ENCODE measurements around the gene ZNF500.

Gene ZNF500

DNA sequence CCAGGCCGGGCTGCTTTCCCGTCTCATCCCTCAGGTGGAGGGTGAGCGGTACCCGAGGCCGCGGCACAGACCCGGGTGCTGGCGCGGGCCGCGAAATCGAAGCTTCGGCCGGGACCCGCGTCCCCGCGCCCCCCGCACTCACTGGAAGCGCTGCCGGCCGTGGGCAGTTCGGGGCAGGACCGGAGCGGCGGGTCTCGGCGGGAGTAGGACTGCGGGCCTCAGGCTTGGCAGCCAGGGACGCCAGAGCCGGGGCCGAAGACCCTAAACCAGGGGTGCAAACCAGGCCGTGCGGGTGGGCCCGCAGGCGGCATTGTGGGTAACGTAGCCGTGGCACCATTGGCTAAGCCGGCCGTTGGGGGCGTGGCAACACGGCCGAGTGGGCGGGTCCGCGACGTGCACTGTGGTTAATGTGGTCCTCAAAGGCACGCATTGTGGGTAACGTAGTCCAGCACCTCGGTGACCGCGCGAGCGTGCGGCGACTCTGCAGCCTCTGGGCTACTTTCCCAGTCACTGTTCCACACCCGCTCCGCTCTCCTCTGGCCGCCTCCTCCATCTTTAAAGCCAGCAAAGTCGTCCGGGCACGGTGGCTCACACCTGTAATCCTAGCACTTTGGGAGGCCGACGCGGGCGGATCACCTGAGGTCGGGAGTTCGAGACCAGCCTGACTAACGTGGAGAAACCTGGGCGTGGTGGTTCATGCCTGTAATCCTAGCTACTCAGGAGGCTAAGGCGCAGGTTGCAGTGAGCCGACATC lies at the start of gene ZNF500:
TSS of gene ZNF500 (minus strand) at position 288 of the 754 bp plus-strand sequence. CDS start 1,184 bp downstream, outside the sequence.
- peaks cover 21% of the 10 kb centered on the region for H3K4me1 ChIP-seq (ENCODE audit: control insufficient read depth, insufficient read depth, low read length)
- no peaks in the 10 kb centered on the region for H3K27me3 ChIP-seq (ENCODE audit: control insufficient read depth, insufficient read depth, low read length)
- peaks cover 1% of the 10 kb centered on the region for H3K36me3 ChIP-seq (ENCODE audit: control insufficient read depth, insufficient read depth, low read length)
- no peaks in the 10 kb centered on the region for H3K9me3 ChIP-seq (ENCODE audit: control insufficient read depth, low read length)
- peak within 1 kb of the TSS; percentile 90 for H3K9ac ChIP-seq (ENCODE audit: low read length)
- peak within 1 kb of the TSS; percentile 74 for H3K4me3 ChIP-seq (ENCODE audit: low read length)

DNA sequence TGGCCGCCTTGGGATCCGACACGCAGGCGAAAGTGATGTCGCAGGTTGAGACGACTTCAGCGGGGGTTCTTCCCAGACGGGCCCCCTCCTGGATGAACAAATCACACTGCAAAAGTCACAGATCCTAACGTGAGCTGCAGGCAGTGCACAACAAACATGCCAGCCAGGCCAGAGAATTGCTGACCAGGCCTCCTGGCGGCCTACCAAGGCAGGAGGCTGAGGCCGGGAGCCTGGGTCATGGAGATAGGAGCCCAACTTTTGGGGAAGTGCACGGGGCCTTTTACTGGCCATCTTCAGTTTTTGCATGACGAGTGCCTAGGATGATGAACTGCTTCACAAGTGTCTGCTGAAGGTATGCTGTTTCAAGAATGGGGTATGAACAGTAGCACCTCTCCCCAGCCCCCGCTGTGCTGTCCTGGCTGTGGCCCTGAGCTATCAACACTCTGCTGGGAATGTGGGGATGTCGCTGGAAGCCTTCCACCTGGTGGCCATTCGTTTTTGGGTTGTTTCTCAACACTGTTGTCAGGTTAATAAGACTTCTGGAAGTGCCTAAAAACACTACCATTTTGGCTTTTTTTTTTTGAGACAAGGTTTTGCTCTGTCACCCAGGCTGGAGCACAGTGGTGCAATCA lies 47.7 kb upstream of the ZNF500 start:
- peaks cover 6% of the 10 kb centered on the region for H3K36me3 ChIP-seq (ENCODE audit: control insufficient read depth, insufficient read depth, low read length)

DNA sequence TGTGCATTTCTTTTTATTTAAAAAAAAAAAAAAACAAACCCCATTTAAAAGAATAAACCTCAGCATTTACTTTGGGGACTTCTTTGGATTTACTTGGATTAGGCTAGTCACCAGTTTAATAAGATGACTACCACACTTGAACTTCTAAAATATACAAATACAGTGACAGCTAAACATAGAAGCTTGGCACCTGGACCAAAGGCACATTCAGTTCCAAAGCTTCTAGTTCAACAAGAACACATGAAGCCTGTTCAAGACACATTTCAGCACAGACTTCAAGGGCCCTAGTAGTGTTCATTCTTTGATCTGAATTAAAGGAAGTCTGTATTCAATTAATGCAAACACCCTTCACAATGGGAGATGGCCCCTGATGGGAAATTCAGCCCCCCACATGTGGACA lies 47.1 kb upstream of the ZNF500 start:
- no peak overlapping the region for H3K9ac ChIP-seq (ENCODE audit: low read length)
- H3K4me1 ChIP-seq (ENCODE audit: control insufficient read depth, insufficient read depth, low read length), result no peaks in the 10 kb centered on the region
- H3K4me3 ChIP-seq (ENCODE audit: low read length), result no peak overlapping the region
- H3K27me3 ChIP-seq (ENCODE audit: control insufficient read depth, insufficient read depth, low read length), result no peaks in the 10 kb centered on the region
- H3K36me3 ChIP-seq (ENCODE audit: control insufficient read depth, insufficient read depth, low read length), result peaks cover 6% of the 10 kb centered on the region
- no peaks in the 10 kb centered on the region for H3K9me3 ChIP-seq (ENCODE audit: control insufficient read depth, low read length)

More for the DNA sequence above, 47.7 kb upstream of the ZNF500 start:
- Histone ChIP-seq H3K9ac (ENCODE audit: low read length) (no peak overlapping the region), H3K9me3 (ENCODE audit: control insufficient read depth, low read length) (no peaks in the 10 kb centered on the region), H3K4me1 (ENCODE audit: control insufficient read depth, insufficient read depth, low read length) (no peaks in the 10 kb centered on the region), H3K4me3 (ENCODE audit: low read length) (no peak overlapping the region), H3K27me3 (ENCODE audit: control insufficient read depth, insufficient read depth, low read length) (no peaks in the 10 kb centered on the region)

DNA sequence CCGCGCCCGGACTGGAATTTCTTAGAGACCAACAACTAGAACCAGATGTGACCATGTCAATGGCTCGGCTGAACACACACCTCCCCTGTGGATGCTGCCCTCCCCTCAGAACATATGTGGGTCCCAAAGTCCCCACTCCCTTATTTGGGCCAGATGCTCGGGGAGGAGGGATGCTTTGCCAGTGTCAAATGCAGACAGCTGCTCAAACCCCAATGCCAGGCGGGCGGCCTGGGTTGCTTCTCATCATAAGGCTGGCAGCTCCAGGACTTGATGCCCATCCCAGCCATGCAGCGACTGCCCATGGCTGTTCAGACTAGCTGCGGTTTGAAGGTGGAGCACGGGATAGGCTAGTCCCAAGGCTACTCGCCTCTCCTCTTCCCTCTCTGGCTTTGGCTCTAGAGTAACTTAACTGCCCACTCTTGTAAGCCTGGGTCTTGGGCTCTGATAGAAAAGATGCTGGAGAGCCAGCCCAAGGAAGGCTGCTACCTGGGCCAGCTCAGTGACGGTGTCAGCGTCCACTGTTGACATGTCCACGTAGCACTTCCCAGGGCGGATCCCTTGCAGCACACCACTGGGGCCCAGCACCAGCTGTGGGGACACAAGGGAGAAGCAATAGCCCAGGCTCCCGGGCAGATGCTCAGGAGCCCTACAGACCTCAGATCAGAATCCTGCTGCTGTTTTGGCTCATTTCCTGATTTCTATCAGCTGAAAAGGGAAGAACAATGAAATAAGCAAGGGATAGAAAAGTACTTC lies 46.5 kb upstream of the ZNF500 start:
- no peak overlapping the region for H3K9ac ChIP-seq (ENCODE audit: low read length)
- no peak overlapping the region for H3K4me3 ChIP-seq (ENCODE audit: low read length)
- H3K36me3 ChIP-seq (ENCODE audit: control insufficient read depth, insufficient read depth, low read length), result peaks cover 6% of the 10 kb centered on the region
- no peaks in the 10 kb centered on the region for H3K27me3 ChIP-seq (ENCODE audit: control insufficient read depth, insufficient read depth, low read length)
- H3K9me3 ChIP-seq (ENCODE audit: control insufficient read depth, low read length), result no peaks in the 10 kb centered on the region
- H3K4me1 ChIP-seq (ENCODE audit: control insufficient read depth, insufficient read depth, low read length), result no peaks in the 10 kb centered on the region

DNA sequence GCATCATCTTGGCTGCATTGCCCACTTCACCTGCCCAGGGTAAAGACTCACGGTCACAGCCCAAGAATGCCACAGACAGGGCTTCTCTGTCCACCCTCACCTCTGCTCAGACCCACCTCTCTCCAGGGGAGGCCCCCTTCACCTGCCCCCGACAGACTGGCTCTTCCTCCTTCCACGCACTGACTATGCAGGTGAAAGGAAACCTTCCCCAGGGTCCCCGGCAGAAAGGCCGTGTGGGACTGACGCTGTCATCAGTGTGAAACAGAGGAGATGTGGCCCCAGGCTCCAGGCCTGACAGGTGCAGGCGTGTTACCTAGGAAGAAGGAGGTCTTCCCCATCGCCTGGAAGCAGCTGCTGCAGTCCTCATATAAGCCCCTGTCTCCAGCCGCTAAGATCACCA lies 44.8 kb upstream of the ZNF500 start:
- Histone ChIP-seq H3K4me1 (ENCODE audit: control insufficient read depth, insufficient read depth, low read length) (no peaks in the 10 kb centered on the region), H3K9ac (ENCODE audit: low read length) (no peak overlapping the region), H3K9me3 (ENCODE audit: control insufficient read depth, low read length) (no peaks in the 10 kb centered on the region), H3K27me3 (ENCODE audit: control insufficient read depth, insufficient read depth, low read length) (no peaks in the 10 kb centered on the region), H3K4me3 (ENCODE audit: low read length) (no peak overlapping the region), H3K36me3 (ENCODE audit: control insufficient read depth, insufficient read depth, low read length) (peaks cover 6% of the 10 kb centered on the region)

DNA sequence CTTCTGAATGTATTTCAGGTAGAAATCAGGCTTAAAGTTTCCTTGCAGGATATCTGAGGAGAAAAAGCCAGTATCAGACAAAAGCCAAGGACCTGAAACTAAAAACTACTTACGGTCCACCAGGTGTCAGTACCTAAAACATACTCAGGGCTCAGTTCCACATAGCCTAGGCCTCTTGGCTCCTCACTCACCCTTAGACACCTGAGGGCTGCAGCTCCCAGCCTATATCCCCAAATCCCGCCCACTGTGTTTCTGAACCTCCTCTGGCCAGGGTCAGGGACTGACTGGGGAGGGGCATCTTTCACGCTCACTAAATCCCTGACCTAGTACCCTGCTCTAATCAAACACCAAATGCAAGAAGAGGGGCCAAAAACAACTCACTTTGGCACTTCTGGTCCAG lies 44.3 kb upstream of the ZNF500 start:
- H3K4me3 ChIP-seq (ENCODE audit: low read length), result no peak overlapping the region
- no peaks in the 10 kb centered on the region for H3K27me3 ChIP-seq (ENCODE audit: control insufficient read depth, insufficient read depth, low read length)
- no peaks in the 10 kb centered on the region for H3K4me1 ChIP-seq (ENCODE audit: control insufficient read depth, insufficient read depth, low read length)
- H3K36me3 ChIP-seq (ENCODE audit: control insufficient read depth, insufficient read depth, low read length), result peaks cover 6% of the 10 kb centered on the region
- H3K9me3 ChIP-seq (ENCODE audit: control insufficient read depth, low read length), result no peaks in the 10 kb centered on the region
- H3K9ac ChIP-seq (ENCODE audit: low read length), result no peak overlapping the region

DNA sequence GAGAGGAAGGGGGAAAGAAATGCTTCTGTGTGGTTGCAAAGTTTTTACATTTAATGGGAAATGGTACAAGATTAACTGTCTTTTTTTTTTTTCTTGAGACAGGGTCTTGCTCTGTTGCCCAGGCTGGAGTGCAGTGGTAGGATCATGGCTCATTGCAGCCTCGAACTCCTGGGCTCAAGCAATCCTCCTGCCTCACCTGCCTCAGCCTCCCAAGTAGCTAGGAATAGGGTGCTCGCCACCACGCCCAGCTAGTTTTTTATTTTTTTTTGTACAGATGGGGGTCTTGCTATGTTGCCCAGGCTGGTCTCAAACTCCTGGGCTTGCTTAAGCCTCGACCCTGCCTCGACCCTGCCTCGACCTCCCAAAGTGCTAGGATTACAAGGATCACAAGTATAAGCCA lies 39.3 kb upstream of the ZNF500 start:
- Histone ChIP-seq H3K4me1 (ENCODE audit: control insufficient read depth, insufficient read depth, low read length) (peaks cover 6% of the 10 kb centered on the region), H3K27me3 (ENCODE audit: control insufficient read depth, insufficient read depth, low read length) (no peaks in the 10 kb centered on the region), H3K4me3 (ENCODE audit: low read length) (no peak overlapping the region), H3K9me3 (ENCODE audit: control insufficient read depth, low read length) (no peaks in the 10 kb centered on the region), H3K36me3 (ENCODE audit: control insufficient read depth, insufficient read depth, low read length) (no peaks in the 10 kb centered on the region), H3K9ac (ENCODE audit: low read length) (no peak overlapping the region)

DNA sequence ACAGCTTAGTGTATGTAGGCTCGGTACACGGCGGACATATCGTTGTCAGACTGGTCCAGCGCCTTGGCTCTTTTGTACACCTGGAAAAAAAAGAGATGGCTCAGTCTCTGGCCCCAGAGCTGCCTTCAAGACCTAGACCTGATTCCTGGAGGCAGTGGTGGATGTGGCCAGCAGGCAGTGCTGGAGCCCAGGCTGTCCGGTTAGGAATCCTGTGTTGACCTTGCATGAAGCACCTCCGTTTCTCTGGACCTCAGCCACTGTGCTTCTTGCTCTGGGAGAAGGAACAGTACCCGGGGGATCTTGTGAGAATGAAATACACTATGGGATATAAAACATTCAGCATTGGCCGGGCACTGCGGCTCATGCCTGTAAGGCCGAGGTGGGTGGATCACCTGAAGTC lies 38.3 kb upstream of the ZNF500 start:
- H3K9ac ChIP-seq (ENCODE audit: low read length), result no peak overlapping the region
- H3K4me3 ChIP-seq (ENCODE audit: low read length), result no peak overlapping the region
- no peaks in the 10 kb centered on the region for H3K27me3 ChIP-seq (ENCODE audit: control insufficient read depth, insufficient read depth, low read length)
- no peaks in the 10 kb centered on the region for H3K36me3 ChIP-seq (ENCODE audit: control insufficient read depth, insufficient read depth, low read length)
- H3K9me3 ChIP-seq (ENCODE audit: control insufficient read depth, low read length), result no peaks in the 10 kb centered on the region
- peaks cover 16% of the 10 kb centered on the region for H3K4me1 ChIP-seq (ENCODE audit: control insufficient read depth, insufficient read depth, low read length)

DNA sequence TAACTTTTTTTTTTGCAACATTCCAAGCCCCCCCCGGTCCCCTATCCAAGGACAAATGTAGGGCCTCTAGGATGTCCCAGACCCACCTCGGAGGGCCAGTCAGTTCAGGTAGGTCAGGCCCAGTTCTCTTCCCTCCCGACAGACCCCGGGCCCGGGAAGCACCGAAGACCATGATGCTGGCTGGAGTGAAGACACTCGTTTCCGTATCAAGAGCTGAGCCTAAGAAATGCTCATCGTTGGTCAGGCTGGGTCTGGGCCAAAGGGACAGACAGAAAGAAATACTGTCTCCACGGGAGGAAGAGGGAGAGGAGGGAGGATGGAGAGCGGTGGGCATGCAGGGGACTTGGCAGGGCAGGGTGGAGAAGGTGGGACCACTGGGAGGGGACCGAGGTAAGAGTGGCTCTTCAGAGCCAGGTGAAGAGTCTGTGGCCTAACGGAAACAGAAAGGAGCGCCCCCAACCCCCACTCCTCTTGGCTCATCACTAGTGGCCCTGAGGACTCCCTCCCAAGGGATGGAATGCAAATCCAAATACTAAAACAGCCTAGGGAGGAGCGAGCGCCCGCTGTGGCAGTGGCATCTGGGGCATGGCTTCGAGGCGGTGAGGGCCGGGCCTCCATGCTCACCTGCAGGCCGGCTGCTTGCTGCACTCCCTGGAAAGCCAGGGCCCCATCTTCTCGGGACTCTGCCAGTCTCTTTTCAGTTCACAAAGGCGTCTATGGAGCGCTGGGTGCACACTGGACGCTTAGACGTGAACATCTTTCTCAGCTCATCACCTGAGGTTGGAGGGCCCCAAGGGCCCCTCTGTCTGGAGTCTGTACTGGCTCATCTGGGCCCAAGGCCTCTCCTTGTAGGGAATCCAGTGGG lies 37.2 kb upstream of the ZNF500 start:
- H3K9ac ChIP-seq (ENCODE audit: low read length), result no peak overlapping the region
- H3K4me1 ChIP-seq (ENCODE audit: control insufficient read depth, insufficient read depth, low read length), result peaks cover 24% of the 10 kb centered on the region
- H3K27me3 ChIP-seq (ENCODE audit: control insufficient read depth, insufficient read depth, low read length), result no peaks in the 10 kb centered on the region
- H3K9me3 ChIP-seq (ENCODE audit: control insufficient read depth, low read length), result no peaks in the 10 kb centered on the region
- no peak overlapping the region for H3K4me3 ChIP-seq (ENCODE audit: low read length)
- no peaks in the 10 kb centered on the region for H3K36me3 ChIP-seq (ENCODE audit: control insufficient read depth, insufficient read depth, low read length)

DNA sequence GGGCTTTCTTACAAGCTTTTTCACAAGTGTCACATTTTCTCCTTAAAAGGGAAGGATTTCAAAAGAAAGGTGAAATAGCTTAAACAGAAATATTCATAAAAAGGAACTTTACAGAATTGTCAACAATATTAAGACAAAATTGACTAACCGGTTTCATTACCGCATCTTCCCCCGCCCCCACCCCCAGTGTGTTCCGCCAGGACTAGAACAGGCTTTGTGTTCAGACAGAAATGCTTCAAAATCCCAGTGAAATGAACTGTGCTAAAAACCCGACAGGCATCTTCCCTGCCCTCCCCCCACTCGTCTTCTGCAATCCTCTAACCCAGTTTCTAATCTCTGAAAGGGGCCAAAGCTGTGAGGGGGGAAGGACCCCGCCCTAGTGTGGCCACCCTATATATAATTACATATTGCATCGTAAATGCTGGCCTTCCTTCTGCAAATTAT lies 36.5 kb upstream of the ZNF500 start:
- no peaks in the 10 kb centered on the region for H3K9me3 ChIP-seq (ENCODE audit: control insufficient read depth, low read length)
- peak overlapping the region; percentile 60 for H3K4me3 ChIP-seq (ENCODE audit: low read length)
- peak overlapping the region; percentile 70 for H3K9ac ChIP-seq (ENCODE audit: low read length)
- no peaks in the 10 kb centered on the region for H3K36me3 ChIP-seq (ENCODE audit: control insufficient read depth, insufficient read depth, low read length)
- H3K4me1 ChIP-seq (ENCODE audit: control insufficient read depth, insufficient read depth, low read length), result peaks cover 24% of the 10 kb centered on the region
- no peaks in the 10 kb centered on the region for H3K27me3 ChIP-seq (ENCODE audit: control insufficient read depth, insufficient read depth, low read length)

DNA sequence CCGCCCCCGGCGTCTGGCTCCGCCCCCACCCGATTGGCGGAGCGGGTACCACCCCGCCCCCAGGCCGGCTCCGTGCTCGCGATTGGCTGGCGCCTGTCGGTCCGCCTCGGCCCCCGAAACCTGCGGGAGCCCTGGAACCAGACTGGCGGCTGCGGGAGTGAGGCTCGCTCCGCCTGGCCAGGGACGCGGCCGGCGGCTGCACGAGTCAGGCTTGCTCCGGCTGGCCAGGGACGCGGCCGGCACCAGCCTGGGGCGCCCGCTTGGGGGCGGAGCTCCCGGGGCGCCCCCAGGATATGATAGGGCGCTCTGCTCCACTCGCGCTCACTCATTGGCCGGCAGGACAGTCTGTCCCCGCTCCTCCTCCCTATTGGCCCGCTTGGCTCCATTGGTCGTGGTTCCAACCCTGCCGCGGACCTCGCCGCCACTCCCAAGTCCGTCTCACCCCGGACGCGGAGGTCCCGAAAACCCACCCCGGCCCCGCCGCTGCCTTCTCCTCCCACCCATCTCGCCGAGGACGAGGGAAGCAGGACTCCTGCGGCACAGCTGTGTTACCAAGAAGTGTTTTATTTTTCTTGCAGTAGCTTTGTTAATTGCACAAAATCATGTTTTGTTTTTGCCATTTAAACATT lies 35.8 kb upstream of the ZNF500 start:
- H3K4me1 ChIP-seq (ENCODE audit: control insufficient read depth, insufficient read depth, low read length), result peaks cover 24% of the 10 kb centered on the region
- H3K9me3 ChIP-seq (ENCODE audit: control insufficient read depth, low read length), result no peaks in the 10 kb centered on the region
- no peaks in the 10 kb centered on the region for H3K36me3 ChIP-seq (ENCODE audit: control insufficient read depth, insufficient read depth, low read length)
- H3K27me3 ChIP-seq (ENCODE audit: control insufficient read depth, insufficient read depth, low read length), result no peaks in the 10 kb centered on the region
- H3K4me3 ChIP-seq (ENCODE audit: low read length), result peak overlapping the region; percentile 60
- H3K9ac ChIP-seq (ENCODE audit: low read length), result peak overlapping the region; percentile 70

All from mucosa of stomach (tissue), 1 donor.